Stimulated activated CD8-positive, alpha-beta memory T cell treated with anti-CD3 and anti-CD28 coated beads, Interleukin-15, amount 100 ng/mL, for 48 hours (primary cell): Measurements from ENCODE around the gene PDZD7.
A peak's percentile ranks its signal among the peaks of the same experiment; 100 is the strongest.

Experiments used
- DNase-seq, 2 donors: peaks; one replicate each; pipeline ENCODE4 v3.0.0-alpha.2; 2020; ENCODE audit warnings: low read depth in 2 of 2

Gene PDZD7

DNA sequence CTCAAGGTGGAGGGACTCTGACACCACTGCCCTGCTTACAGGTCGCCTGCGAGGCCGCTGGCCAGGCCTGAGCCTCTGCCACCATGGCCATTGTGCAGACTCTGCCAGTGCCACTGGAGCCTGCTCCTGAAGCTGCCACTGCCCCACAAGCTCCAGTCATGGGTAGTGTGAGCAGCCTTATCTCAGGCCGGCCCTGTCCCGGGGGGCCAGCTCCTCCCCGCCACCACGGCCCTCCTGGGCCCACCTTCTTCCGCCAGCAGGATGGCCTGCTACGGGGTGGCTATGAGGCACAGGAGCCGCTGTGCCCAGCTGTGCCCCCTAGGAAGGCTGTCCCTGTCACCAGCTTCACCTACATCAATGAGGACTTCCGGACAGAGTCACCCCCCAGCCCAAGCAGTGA, 28.5 kb downstream of the PDZD7 start:
- DNase-seq, result no peak

DNA sequence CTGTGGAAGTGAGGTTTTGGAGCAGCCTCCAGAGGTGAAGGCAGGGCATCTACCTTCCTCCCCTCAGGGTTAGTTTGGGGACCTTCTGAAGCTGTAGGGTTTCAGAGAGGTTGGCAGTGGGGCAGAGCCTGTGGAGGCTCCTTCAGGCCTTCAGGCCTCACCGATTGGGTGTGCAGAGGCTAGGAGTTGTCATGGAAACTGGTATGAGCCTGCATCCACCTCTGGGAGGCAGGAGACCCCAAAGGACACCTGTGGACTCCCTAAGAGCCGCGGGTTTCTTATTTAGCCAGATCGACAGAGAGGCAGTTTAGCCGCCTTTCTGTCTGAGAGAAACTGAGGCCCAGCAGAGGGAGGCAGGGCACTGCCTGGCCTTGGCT, 29.3 kb downstream of the PDZD7 start:
- no peak for DNase-seq

DNA sequence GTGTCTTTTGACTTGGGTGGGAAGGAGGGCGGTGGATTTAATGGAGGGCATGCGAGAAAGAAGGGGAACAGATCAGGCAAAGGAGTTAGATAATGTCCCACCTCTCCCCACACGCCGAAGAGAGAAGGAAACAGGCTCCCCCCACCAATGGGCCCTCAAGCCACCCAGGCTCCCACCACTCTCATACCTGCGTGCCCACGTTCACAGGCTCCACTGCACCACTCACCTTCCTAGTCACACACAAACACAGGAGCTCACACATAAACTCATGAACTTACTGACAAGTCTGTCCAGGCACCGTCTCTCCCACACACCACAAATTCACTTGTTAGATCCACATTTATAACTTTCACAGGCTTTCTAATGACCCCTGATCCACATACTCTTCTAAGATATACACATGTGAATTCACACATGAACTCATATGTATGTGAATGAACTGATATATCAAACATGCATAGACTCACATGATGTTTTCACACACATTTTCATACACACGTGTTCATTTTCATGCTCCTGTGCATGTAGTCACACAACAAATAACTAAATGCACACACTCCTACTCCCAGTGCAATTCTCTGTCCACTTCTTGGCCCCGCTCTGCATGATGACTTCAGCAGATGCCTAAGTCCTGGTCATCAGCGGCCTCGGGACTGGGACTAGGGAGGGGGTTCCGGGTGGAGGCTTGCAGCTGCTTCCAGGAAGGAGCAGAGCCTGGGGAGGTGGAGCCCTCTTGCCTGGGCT, 29.8 kb downstream of the PDZD7 start:
- no peak for DNase-seq

DNA sequence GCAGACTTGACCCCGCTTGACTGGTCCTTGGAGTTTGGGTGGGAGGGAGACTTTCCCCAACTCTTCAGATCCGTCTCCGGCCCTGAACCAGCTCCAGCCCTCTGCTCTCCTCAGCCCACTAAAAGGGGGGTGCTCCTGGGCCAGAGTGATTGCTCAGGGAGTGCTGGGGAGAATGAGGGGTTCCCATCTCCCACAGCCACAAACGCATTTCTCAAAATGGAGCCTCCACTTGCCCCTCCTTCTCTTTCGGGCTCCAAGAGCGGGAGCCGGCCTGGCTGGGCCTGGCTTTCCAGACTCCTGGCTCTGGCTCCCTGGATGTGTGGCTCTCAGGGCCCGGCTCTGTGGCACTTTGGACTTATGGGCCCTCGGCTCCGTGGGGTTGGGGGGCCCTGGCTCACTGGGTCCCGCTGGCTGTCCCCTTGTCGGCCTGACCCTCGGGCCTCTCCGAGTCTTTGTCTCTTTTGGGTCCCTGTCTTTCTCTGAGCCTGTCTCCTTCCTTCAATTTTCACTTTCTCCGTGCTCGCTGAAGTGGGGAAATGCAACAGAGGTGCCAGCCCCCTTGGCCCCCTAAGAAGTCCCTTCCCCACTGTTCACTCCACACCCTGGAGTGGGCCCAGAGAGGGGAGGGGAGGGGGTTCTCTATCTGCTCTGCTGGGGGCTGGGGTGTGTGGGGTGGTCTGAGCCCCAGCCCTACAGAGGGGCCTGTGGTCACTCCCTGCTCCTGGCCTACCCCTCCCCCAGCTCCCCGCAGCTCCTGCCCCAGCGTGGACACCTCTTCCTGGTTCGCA, 30.6 kb downstream of the PDZD7 start:
- DNase-seq, result no peak

DNA sequence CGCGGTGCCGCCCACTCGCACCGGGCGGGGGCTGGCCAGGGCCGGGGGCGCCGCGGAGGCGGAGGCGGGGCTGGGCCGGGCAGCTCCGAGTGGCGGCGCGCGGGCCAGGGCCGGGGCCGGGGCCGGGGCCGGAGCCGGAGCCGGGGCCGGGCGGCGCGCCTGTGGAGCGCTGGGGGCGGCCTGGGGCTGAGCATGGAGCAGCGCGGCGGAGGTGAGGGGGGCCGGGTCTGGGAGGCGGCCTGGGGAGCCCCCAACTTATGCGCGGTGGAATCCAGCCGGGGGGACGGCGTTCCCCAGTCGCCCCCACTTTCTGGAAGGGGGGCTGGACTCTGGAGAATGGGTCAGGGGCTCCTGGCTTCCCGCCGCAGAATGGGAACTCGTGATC, 31.2 kb downstream of the PDZD7 start, which contains the start of gene LZTS2:
TSS of gene LZTS2 (plus strand) at position 67 of the 385 bp plus-strand sequence. CDS start 2,731 bp downstream, outside the sequence.
- no peak for DNase-seq

DNA sequence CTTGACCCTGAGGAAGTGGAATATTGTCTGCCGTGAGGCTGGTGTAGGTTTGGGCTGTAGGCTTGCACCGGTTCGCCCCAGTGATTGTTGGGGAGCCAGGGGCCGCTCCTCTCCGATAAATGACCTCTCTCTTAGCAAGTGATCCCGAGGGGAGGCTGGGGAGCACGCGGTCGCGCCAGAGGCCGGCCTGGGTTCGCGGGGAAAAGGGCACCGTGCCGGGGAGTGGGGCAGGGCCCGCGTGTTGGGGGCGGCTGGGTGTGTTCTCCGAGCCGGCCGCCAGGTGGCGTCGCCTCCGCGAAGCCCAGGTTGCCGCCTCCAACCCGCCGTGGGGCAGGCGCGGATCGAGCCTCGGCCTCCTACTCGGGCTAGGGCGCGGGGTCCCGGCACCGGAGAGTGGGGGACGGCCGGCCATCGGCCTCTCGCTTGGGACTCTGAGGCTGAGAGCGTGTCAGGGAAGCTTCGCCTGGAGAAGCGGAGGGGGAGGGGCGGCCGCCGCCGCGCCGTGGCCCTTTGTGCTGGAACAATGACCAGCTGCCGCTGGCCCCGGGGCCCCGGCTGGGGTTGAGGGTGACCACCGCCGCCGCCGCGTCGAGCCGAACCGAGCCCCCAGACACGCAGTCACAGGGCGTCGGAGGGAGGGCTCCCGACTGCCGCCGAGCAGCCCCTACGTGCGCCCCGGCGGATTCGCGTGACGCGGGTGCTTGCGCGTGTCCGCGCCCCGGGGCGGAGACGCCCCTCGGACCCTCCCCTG, 31.8 kb downstream of the PDZD7 start:
- DNase-seq, result peak; percentile 55 to 63

DNA sequence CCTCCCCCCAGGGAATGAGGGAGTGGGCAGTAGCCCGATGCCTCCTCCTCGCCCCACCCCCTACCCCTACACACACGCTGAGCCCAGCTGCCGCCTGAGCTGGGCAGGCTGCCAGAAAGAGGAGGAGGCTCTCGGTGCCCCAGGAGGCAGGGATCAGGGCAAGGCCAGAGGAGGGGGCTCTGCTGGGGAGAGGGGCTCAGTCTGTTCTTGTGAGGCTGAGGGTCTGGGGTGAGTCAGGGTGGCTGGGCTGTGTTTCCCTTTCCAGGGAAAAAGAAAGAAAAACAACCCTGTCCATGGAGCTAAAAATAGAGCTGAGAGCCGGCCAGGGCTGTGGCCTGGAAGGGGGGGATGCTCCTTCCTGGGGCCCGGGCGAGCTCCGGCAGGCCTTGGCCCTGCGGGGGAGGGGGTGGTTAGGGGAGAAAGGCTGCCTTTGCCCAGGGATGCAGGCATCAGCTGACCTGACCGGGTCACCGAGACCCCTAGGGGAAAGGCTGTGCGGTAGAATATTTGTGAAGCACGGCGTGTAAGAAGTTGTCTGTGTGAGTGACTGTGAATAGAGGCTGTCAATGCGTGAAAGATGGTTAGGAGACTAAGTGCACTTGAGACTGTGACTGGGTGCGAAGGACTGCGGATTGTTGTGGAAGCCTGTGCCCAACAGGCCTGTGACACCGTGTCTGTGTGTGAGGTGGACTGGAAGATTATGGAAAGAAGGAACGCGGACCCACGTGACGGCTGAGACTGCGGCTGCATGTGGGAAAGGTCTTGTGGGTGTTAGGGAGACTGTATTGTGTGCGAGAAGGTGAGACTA, 32.5 kb downstream of the PDZD7 start:
- DNase-seq, result peak in 1 of 2 donors; percentile 47

DNA sequence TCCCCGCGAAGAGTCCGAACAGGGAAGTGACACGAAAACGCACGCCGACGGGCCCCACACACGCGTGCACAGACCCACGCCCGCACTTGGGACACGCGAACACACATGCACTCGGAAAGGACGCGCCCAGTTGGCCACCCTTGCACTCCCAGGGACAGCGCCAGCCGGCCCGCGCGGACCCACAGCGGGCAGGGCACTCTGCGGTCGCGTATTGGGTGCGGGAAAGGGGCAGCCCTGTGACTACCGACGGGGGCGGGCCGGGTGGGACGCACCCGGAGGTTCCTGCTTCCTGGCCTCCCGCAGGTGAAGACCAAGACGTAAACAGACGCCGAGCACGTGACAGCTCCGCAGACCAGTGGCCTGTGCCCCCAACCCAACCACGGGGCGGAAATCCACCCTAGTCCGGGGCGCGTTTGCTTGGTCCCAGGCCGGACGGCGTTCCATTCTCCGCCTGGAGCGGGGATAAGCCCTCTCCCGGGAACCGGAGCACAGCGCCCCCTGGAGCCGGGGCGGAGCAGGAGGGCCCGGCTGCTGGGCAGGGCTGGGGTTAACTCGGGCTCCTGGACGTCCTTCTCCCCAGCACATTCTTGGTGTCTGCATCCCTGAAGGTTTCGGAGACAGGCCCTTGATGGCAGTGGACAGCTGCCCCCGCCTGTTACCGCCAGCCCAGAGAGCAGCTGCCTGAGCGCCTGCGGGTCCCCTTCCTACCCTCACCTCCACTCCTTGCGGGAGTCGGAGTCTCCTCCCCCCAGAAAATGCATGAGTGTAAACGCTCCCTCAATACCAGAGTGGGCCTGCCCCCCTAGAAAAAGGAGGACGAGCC, 33.4 kb downstream of the PDZD7 start:
- DNase-seq, result peak; percentile 52 to 56

DNA sequence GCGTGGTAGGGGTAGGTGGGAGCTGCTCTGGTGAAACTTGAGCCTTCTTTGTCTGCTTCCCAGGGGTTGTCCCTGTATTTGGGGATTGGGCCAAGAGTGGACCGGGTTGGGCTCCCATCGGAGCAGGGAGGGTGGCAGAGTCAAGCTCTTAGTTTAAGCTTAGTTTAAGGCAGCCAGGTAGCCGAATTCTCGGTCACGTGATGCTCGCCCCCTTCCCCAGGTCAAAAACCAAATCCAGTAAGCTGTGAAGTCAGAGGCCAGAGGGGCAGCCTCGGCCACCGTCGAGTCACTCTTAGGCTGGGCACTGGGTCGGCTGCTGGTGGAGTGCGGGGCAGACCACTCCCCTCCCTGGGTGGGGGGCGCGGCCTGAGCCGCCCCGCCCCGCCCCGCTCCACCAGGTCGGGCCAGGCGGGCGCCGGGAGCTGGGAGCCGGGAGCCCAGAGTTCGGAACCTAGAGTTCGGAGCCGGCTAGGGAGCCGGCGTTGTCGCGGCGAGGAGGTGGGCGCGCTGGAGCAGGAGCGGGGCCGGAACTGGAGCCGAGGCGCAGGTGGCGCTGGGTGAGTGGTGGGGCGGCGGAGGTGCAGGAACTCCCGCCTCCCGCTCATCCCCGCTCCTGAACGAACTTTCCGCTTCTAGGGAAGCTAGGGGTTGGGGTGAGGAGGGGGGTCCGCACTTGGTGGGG, 34.1 kb downstream of the PDZD7 start:
- no peak for DNase-seq

DNA sequence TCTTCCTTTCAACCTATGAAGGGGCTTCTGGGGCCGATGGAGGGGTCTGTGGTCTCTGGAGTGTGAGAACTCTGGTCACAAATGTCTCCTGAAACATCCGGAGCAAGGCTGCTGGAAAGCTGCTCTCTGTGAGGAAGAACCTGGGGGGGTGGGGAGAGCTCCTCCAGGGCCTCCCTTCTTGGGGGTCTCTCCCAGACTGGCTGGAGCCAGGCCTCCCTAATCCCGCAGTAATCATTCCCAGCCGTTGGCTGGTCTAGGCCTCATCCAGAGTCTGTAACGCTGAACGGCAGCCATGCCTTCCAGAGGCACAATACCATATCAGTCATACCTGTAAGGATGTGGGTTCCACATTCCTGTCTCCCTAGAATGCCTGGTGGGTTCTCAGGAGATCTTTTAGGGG, 35.7 kb downstream of the PDZD7 start:
- DNase-seq, result no peak

DNA sequence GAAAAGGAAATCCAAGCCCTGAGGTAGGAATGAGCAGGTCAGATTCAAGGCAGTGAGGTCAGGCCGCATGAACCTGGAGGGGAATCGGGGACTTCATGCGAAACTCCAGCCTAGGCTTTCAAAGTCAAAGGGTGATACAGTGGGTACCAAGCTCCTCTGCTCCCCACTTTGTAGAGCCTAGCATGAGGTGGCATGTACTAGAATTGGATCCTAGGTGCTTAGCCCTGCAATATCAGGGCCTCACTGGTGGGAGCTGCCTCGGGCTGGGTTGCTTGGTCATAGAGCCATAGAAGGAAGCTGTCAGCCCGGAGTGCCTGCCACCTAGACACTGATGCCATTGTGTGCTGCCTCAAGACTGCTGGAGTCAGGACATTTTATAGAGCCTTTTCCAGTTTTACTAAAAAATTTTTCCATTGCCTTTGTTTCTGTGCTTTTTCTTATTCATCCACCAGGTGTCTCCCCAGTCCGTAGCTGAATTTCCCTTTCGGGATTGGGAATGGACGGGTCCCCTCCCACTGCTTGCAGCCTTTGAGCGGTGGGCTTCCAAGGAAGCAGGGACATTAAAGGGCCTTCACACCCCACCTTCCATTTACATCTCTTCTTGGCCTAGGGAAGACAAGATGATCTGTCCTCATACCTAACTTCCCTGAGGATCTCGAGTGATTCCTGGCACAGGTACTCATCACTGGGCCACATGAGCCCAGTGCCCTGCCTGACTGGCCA, 36.8 kb downstream of the PDZD7 start:
- DNase-seq, result no peak

DNA sequence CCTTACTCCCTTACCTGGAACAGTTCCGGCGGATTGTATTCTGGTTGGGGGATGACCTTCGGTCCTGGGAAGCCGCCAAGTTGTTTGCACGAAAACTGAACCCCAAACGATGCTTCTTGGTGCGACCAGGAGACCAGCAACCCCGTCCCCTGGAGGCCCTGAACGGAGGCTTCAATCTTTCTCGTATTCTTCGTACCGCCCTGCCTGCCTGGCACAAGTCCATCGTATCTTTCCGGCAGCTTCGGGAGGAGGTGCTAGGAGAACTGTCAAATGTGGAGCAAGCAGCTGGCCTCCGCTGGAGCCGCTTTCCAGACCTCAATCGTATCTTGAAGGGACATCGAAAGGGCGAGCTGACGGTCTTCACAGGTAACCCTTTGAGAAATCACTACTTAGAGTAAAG, 41.8 kb downstream of the PDZD7 start:
- no peak for DNase-seq

DNA sequence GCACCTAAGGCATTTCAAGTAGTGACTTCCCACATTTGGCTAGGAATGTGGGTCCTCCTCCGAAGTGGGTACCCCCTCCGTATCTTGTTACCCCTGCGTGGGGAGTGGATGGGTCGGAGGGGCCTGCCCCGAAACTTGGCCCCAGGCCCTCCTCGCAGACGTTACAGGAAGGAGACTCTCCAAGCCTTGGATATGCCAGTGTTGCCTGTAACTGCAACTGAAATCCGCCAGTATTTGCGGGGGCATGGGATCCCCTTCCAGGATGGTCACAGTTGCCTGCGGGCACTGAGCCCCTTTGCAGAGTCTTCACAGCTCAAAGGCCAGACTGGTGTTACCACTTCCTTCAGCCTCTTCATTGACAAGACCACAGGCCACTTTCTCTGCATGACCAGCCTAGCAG, 42.8 kb downstream of the PDZD7 start:
- no peak for DNase-seq

DNA sequence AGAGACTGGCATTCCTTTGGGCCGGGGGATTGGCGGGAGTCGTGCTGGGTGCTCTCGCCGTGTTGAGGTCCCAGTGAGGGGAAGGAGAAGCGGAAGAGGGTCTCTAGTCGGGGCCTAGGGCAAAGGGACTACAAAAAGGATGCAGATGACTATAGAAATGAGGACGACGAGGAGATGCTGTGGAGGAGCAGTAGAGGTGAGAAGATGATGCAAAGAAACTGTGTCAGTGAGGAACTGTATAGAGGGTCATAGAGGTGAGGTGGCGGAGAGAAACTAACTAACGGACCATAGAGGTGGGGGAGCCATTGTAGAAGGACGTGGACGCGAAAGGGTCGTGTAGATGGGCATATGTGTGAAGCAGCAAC, 43.3 kb downstream of the PDZD7 start:
- DNase-seq, result no peak

DNA sequence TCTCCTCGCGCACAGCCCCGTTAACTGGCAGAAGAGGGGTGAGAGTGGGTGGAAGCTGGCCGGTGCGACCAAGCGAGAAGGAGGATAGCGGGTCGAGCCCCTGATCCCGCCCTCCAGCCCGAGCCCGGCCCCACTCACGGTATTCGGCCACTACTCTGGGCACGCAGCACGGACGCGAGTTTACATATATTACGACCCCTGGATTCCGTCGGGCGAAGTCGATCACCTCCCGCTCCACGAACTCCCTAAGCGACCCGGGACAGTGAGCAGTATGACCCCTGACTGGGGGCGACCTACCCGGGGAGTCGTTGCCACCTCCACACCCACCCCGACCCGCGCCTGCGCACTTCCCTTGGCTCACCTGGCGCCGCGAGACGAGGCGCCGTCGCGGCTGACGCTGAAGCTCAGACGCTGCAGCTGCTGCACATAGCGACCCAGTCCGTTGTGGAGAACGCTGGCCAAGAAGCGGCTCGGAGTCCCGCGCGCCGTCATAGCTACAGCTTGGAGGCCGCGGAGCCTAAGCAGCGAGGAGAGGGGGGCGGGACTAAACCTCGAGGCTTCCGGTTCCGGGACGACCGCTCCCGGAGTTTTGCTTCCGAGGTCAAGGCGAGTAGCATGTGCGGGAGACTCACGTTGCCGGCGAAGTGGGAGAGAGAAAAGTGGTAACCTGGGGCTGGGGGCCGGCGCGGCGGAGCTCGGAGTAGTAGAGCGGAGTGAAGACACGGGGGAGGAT, 43.8 kb downstream of the PDZD7 start, which contains the start of the genes MRPL43 and TWNK:
TSS of gene MRPL43 (minus strand) at position 546 of the 733 bp plus-strand sequence. CDS start at position 492, 54 bp downstream.
TSS of gene TWNK (plus strand) at position 592 of the 733 bp plus-strand sequence. CDS start 668 bp downstream, outside the sequence.
- DNase-seq, result peak; percentile 75 to 77

DNA sequence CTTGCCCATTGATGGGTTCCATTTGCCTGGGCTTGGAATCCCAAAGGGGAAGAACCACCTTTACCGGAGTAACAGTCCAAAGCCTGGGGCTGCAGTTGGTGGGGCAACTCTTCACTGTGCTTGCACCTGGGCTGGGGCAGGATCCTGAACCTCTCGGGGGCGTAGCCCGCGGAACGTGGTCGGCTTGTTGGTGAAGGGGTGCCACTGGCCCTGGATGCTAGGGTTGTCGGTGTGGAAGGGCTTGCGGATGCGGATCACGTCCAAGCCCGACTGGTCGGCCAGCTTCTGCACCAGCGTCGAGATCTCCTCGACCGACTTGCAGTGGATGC, 44.3 kb downstream of the PDZD7 start:
- no peak for DNase-seq

DNA sequence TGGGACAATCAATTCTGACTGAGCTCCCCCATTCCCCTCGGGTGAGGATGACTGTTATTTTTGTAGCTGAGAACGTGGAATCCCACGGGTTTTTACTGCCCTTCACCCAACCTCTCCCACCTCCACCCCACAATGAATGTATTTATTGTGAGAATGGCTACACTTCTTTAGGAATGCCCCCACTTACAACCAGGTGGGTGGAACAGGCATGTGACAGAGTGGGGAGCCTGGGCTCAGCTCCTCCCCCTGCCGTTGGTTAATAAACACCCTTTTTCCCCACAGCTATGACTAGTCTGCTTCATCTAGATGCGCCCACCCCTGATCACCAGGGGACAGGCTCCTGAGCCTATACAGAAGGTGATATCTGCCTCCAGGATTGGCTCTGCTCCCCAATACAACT, 45.6 kb downstream of the PDZD7 start:
- no peak for DNase-seq

DNA sequence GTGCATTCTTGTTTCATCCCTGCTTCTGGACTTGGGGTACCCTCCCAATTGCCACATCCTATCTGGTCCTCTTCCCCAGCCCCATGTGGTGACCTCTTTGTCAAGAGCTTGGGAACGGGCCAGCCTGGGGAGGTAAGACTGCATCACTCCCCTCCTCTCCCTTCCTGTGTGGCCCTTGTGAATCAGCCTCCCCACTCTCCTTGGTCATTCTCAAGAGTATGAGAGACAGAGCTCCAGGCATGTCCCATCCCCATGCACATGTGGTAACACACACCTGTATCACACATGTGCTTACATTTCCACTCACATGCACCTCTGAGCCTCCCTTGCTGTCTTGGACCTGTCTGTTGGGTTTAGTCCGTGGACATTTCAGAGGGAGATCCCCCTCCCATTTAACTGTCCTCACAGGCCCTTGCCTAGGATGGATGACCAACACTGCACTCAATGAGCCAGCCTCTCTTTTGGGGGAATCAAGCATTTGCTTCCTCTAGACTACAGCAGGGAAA, 46.2 kb downstream of the PDZD7 start:
- DNase-seq, result no peak
